Right renal pelvis (tissue), 4 donors: ENCODE data around the gene NPM1. TPM values are rescaled to one million over a fixed set of nuclear protein-coding genes. Genes with fewer than 3 reads are reported as not detected.

ENCODE experiments used
- DNase-seq, 4 donors: peaks; one replicate each; pipeline ENCODE4 v3.0.0-alpha.2; 2013; ENCODE audit warnings: low read depth in 4 of 4, low spot score in 3 of 4, missing footprints in 1 of 4
- polyA plus RNA-seq, 4 donors: library from polyadenylated mRNA; unstranded; fragments of 120-200 nt; gene quantifications; one replicate each; pipeline ENCODE4 v1.2.1, GENCODE V29; 2013; ENCODE audit not compliant: insufficient read length in 4 of 4

NPM1 gene
- polyA plus RNA-seq, 4 donors: 1,705 to 1,942 (median 1,818) TPM

DNA sequence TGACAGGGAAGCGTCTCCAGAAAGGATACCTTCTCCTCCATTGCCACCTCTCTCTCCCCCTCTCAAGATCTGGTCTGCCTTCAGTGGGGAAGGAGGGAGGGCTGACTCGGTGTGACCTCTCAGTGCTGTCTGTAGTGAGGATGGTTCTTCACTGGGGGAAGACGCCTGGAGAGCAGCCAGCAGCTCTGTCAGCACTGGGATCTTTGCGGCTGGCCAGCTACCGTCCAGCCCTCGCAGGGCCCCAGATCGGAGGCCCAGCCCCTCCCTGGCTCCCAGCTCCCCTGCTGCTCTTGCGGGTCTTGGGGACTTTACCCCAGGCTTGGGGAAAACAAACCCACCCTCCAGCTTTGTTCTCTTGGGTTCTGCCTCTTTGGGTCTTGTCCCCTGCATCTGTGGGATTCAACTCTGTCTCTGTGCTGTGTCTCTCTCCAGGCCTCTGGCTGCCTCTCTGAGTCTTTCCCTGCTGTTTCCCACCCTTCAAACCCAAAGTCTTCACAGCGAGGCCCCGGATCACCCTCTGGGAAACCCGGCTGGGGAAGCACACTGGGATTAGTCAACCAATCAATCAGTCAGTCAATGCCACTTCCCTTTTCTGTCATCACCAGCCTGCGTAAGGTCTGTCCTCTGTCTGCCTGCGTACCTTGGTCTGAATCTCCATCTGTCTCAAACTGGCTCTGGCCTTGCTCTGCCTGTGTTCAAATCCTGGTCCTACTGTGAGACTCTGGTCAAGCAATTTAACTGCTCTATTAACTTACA is 54.8 kb downstream of the NPM1 start:
- no peak for DNase-seq

DNA sequence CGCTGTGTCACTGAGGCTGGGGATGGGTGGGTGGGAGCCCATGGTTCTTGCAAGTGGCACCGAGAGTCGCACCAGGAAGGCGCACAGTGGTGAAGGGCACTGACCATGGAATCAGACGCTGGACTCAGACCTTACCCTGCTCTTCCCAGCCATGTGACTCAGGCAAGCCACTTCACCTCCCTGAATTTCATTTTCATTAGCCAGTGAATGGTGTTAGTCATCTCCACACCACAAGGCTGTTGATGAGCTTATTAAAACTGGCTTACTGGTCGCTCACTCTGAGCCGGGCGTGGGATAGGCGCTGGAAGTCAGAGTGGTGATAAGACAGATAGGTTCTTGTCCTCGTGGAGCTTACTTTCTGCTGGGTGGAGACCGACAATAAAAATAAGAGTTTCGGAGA is 56.9 kb downstream of the NPM1 start:
- DNase-seq: no peak

DNA sequence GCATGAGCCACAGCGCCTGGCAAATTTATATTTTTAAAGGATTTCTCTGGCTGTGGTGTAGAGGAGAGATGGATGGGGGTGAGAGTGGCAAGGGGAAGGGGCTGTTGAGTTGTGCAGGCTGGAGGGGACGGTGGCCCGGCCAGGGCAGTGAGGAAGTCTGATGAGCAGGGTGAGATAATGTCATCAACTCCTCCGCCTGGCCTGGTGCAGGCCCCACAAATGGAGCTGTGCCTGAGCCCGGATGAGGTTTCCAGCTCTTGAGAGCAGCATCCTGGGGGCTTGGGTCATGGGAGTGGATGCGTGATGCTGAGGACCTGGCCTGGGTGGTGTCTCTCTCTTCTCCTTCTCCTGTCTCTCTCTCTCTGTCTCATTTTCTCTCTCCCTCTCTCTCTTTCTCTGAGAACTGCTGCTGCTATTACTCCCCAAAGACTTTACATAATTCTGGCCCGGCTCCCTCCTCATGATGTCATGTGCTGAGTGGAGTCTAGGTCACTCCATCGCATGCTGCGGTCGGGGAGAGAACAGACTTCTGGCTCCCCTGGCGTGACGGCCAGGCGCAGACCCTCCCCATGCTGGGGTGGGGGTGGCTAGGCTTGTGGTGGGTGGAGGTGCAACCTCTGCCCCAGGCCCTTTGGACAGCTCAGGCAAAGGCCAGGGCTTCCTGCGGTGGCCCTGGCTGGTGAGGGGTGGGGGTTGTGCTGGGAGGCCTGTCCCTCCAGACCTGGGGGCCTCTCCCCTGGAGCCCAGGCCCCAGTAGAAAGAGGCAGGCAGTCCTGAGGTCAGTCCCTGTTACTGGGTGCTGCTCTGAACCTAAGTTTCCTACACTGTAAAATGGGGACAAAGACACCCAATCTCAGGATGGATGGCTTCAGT is 58.2 kb downstream of the NPM1 start:
- DNase-seq: no peak

GRCh38 chr5:171447226-171447625 is 59.6 kb downstream of the NPM1 start:
- DNase-seq: no peak

GRCh38 chr5:171449426-171449825 is 61.8 kb downstream of the NPM1 start:
- DNase-seq: no peak

- peak; percentile 29 to 48 (median 39) for DNase-seq
These were observed 63.0 kb downstream of the NPM1 start for GRCh38 chr5:171450423-171451331.

DNA sequence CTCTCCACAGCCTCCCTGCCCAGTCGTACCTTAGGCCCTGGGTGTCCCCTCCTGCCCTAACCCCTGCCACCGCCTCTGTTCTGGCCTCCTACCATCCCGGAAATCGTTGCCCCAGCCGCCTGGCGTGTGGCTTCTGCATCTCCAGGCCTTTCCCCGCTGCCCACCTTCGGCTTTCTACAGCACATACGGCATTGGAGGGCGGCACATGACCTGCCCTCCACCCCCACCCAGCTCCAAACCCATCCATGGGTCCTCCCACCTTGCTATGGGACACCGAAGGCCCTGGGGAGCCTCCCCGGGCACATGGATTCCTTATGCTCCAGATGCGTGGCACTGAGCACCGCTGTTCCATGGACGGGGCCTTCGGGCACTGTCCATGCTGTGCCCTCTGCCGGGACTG is 63.8 kb downstream of the NPM1 start:
- DNase-seq: no peak

DNA sequence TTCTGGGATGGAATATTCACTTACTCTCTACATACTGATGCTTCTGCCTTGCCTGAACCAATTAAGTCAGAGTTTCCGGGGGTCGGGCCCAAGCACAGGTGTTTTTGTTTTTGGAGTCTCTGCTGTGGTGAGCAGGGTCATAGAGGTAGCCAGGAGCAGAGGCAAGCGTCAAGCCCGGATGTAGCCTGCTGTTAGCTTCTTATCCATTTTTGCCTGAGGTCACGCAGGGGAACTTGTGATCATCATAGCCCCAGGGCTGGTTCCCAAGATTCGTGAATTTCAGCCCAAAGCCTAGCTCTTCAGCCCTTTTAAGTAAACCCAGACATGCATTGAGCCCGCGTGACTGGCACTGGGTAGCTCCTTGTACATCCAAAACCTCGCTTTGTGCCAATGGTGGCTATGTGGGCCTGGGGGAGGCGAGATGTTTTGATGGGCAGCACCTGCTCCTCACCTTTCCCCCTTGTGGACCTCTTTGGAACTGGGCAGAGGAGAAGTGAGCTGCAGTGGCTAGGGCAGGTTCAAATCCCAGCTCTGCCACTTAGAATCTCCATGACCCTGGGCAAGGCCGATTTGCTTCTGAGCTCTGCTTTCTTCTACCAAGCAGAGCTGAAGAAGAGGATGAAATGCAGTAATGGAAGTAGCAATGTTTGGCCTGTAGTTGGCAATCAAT is 65.5 kb downstream of the NPM1 start:
- no peak for DNase-seq

DNA sequence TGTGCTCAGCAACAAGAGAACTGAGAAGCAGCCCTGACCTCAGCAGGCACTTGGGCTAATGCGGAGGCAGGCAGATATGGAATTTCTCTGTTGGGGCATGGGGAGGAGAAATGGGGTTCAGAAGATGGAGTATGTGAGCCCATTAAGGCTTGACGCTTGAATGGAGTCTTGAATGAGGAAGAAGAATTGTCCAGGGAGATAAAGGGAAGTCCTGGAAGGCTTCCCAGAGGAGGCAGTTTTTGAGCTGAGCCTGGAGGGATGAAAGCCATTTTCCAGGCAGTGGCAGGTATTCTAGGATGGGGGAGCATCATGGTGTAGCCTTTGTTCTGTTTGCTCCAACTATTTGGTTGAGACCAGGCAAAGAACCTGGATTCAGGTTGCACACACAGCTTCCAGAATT is 66.3 kb downstream of the NPM1 start:
- DNase-seq: no peak

GRCh38 chr5:171454549-171454948 is 66.9 kb downstream of the NPM1 start:
- DNase-seq: no peak

DNA sequence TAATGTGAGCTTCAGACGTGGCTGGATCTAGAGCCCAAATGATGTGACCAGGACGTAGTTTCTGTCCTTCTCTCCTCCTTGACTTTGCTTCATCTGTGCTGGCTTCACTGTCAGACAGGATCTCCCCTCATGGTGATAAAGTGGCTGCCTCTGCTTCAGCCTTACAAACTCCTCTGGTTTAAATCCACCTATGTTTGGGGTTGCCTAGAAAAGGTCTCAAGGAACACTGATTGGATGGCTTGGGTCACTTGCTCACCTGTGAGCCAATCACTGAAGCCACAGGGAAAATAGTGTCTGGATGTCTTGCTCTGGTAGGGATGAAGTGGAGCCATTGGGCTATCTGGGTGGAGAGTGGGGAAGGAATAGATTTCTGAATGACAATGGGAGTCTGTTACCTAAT is 67.9 kb downstream of the NPM1 start:
- no peak for DNase-seq

DNA sequence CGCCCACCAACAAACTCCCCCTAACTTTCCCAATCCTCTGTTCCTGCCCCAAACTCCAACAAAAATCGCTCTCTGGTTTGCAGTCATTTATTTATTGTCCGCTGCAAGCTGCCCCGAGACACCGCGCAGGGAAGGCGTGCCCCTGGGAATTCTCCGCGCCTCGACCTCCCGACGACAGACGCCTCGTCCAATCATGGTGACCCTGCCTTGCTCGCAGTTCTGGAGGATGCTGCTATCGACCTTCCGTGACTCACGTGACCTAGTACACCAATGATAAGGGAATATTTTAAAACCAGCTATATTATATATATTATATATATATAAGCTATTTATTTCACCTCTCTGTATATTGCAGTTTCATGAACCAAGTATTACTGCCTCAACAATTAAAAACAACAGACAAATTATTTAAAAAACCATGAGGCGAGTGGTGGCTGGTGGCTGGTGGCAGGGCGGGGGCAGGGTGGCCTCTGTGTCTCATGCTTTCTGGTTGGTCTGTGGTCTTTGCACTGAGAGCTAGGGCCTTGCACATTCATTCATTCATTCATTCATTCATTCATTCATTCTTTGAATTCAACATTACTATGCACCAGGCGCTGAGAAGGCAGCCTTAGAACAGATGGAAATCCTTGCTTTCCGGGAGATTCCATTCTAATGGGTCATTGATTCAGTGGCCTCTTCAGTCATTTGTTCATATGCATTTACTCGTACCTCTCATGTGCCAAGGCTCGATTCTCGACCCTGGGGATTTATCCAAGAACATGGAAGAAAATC is 69.7 kb downstream of the NPM1 start:
- DNase-seq: no peak

GRCh38 chr5:171459839-171460238 is 72.2 kb downstream of the NPM1 start:
- no peak for DNase-seq

Other genes starting within 250 kb of the NPM1 start
- under 1 TPM in 1 of 4 donors, not detected in 3; 0.10 TPM for gene TLX3, start 78.6 kb upstream of the NPM1 start, polyA plus RNA-seq
- gene FGF18, start 31.8 kb downstream of the NPM1 start, polyA plus RNA-seq: 1 to 10 TPM in 1 of 4 donors, under 1 TPM in 3; 0.37 to 1.0 (median 0.41) TPM